Stimulated activated CD8-positive, alpha-beta memory T cell treated with anti-CD3 and anti-CD28 coated beads, Interleukin-7, amount 100 ng/mL, for 24 hours (primary cell): ENCODE measurements around the gene OCLN.
A peak's percentile ranks its signal among the peaks of the same experiment; 100 is the strongest.
"Not testable (repeated sequence)": the region's sequence is repeated elsewhere in the genome, so short reads cannot be mapped to it uniquely, and the experiment has no call there.

Source experiments
- DNase-seq: peaks from one replicate; pipeline ENCODE4 v3.0.0-alpha.2; 2020; ENCODE audit warnings: low read depth

The OCLN gene

DNA sequence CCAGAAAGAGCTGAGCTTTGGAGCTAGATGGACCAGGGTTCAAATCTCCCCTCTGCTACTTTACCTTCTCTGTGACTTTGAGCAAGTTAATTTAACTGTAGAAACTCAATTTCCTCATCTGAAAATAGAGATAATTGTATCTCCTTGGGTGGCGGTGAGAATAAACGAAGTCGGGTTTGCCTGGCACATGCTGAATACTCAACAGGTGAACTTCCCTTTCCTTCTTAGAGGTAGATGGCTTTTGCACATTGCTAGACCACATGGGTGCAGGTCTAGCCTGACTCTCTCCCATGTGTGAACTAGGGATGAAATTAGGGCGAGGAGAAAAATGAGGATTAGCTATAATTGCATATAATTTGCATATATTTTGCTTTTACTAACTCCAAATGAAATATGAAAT is 36.0 kb downstream of the OCLN start:
- DNase-seq = no peak

DNA sequence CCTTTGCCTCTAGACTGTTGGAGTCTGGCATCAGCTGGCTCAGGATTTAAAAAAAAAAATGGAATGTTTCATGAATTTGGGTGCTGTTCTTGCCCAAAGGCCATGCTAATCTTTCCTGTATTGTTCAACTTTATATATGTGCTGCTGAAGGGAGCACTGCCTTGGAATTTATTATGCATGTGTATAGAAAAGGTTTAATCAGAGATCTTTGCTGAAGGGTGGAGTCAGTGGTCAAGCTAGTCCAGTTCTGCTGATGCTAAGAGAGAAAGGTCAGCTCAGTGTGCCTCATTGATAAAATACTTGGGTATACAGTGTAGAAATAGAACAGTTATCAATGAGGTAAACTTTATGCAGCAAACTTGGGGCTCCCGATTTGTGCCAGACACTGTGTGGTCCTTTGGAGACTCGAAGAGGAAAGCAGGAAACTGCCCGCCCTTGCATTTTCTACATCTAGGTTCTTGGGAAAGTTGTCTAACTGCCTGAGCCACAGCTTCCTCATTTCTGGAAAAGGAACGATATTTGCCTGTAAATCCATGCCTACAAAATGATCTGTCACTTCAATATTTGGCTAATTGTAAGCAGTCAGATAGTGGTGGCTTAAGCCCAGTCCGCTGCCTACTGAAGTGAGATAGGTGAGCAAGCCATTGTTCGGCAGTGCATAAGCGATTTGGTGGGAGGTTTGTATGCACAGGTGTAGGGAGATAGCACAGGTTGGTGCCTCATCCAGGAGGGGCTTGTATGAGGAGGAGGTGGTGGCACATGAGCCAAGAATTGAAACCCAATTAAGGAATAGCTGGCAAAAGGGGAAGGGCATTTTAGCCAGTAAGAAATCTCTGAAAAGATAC is 38.2 kb downstream of the OCLN start:
- no peak for DNase-seq

DNA sequence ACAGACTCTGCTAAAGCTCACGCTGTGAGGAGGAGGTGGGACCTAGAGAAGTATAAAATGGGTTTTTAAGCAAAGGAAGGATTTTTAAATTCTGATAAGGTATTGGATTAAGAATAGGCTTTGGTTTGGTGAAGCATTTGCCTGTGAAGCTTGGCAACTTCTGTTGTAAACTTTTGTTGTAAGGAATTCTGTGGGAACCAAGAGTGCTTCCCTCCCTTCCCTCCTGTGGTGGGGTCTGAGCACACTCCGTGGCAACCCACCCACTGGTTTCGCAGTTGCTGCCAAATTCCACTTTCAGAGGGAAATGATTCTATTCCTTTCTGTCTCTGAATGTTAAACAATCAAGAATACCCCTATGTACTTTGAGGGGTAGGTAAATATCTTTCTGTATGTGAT is 38.8 kb downstream of the OCLN start:
- no peak for DNase-seq

DNA sequence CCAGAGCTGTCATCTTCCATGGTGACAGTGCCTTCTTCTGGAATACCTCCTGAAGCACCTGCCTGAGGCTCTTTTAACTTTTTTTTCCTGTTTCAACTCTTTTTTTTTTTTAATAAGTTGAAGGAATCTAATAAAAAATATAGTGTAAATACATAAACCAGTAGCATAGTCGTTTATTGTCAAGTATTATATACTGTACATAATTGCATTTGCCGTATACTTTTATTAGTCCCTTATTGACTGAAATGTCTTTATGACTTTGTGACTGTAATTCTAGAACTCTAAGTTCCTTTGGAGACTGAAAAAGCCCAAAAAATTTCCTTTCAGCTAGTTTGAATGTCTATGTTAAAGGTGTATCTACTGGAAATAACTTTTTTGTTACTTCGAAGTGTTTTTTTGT is 45.3 kb downstream of the OCLN start:
- not testable (repeated sequence) for DNase-seq

DNA sequence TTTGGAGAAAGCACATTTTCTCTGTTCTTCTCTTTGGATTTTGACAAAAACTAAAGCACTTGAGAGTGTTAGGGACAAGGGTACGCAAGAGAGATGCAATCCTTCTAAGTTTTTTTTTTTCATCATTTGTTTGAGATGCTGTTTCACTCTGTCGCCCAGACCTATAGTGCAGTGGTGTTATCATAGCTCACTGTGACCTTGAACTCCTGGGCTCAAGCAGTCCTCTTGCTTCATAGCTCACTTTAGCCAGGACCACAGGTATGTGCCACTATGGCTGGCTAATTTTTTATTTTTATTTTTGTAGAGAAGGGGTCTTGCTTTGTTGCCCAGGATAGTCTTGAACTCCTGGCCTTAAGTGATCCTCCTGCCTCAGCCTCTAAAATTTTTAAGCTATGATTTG is 46.1 kb downstream of the OCLN start:
- not testable (repeated sequence) for DNase-seq

DNA sequence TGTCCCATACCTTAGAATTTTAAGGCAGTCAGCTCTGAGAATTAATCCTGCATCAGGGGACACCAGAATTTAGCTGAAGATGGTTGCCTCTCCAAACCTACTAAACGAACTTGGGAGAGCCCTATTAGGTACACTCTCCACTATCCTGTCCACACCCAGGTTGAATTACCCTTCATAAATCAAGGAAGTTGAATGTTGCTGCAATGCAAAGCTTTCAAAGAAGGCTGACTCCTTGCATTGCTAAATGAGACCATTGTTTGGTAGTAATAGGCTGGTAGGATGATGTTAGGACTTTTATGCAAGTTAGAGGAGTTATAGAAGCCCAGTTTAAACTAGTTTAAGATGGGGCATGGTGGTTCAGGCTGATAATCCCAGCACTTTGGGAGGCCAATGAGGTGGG is 48.8 kb downstream of the OCLN start:
- DNase-seq = not testable (repeated sequence)

DNA sequence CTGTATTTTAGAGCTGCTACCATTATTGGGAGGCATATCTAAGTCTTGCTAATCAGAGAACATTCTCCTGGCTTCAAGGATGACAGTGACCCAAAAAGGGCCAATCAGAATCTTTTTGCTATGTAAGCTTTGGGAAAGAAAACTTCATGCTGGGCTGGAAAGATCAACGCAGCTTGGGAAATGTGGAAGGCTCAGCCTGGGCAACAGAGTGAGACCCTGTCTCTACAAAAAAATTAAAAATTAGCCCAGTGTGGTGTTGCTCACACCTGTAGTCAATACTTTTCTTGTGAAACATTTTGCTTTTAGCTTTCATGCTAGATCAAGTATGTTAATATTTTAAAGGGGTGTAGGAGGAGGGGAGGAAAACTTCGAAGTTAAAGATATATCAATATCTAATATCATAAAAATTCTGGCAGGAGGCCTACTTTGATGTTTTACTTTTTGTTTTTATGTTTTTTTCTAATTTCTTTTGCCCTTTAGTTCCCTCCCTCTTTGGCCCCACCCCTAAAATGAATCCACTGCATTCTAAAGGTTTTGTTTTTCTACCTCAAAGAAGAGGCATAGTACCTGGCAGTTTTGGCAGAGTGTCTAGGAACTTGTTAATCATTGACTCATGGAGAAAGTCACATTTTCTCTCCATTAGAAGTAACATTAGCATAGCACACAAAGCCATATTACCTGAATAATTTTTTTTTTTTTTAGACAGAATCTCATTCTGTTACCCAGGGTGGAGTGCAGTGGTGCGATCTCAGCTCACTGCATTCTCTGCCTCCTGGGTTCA is 50.4 kb downstream of the OCLN start:
- not testable (repeated sequence) for DNase-seq

DNA sequence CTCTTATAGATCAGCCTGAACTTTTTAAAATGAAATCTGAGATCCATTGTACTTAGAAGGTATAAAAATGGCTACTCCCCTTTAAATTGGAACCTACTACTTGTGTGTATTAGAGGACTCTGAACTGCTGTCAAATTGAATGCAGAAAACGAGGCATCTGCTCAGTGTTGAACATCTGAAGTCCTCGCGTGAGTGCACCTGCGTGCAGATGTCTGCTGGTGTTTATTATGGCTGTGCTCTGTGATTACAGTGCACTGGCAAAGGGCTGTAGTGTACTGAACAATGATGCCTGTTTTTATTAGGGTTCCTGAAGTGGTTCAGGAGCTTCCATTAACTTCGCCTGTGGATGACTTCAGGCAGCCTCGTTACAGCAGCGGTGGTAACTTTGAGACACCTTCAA is 52.0 kb downstream of the OCLN start:
- not testable (repeated sequence) for DNase-seq

DNA sequence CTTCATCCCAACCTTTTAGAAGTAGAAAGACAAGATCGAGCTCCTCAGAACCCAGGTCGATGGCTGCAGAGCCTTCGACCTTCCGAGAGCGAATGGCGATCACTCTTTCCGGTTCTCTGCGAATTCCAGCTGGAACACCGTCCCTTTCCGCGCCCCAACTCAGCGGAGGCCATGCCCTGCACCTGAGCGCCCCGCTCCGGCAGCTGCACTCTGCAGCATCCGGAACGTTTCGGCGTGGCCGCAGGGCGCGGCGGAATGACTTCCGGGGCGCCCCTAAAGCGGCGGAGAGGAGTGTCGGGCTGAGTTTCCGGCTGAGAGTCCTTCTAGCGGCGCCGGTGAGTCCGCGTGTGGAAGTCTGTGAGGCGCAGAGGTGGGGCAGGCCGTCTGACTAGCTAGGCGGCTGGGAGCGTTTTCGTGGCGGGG is 67.3 kb downstream of the OCLN start, which contains the start of gene GTF2H2C:
Gene GTF2H2C, plus strand, starts transcription at position 284 of the 423 bp plus-strand sequence. CDS start 4,942 bp downstream, outside the sequence.
- DNase-seq = peak; percentile 37

DNA sequence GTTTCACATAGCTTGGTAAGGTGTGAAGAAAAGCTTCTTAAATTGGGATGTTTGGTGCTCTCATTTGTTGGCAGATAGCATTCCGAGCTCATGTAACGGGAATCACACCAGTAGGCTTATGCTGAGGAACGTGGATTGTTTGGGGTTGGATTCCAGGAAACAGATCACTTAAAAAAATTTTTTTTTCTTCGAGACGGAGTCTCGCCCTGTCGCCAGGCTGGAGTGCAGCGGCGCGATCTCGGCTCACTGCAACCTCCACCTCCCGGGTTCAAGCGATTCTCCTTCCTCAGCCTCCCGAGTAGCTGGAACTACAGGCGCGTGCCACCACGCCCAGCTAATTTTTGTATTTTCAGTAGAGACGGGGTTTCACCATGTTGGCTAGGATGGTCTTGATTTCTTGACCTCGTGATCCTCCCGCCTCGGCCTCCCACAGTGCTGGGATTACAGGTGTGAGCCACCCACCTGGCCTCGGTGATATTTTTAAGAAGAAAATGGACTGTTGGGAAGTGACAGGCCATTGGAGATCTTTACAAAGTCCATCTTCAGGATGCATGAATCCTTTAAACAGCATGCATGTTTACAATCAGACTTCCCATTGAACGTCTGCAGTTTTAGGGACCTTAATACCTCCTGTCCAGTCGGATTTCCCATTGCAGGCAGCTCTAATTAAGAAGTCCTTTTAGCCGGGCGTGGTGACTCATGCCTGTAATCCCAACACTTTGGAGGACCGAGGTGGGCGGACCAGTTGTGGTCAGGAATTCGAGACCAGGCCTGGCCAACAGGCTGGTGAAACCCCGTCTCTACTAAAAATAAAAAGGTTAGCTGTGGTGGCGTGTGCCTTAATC is 68.2 kb downstream of the OCLN start:
- not testable (repeated sequence) for DNase-seq

DNA sequence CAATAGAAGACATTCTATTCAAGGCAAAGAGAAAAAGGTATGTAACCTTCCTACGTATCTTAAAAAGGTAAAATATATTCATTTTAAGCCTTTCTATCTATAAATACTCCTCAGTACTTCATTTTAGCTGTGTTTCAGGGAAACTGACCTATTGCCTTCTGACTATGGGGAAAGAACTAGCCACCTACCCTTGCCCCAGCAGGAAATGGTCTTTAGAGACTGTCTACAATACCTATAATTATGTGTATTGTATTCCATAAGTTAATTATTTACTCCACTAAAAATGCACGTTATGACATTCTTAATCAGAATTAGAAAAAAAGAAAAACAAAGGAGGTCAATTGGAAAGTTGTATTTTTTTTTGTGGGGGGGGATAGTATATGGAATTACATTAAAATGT is 73.6 kb downstream of the OCLN start:
- not testable (repeated sequence) for DNase-seq

DNA sequence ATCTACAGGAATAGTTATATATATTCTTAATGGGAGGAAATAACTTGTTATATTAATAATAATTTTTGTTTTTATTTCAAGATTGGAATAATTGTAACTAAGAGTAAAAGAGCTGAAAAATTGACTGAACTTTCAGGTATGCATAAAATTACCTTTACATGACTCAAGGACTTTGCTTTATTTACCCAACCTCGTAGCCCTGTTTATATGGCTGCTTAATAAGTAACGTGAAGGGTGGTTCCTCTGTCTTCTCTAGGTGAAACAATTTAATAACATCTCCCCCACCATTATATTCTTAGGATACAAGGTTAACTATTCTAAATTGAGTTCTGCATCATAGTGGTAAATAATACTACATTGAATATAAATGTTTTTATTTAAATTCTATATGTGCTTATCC is 75.5 kb downstream of the OCLN start:
- not testable (repeated sequence) for DNase-seq

DNA sequence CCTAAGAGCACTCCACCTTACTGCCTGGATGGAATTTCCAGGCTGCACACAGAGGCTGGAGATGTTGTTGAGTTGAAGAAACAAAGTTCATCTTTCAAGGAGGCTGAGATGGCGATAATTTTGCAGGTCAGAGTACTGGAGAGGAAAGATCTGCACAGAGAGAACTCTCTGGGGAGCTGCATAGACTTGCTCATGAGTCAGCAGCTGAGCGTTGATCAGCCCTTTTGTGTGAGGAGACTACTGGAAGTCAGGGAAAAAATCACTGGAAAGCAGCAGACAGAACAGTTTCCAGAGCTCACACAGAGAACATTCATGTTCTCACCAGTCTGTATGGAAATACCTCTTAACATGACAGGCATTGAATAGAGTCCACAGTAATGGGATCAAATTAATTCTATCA is 90.8 kb downstream of the OCLN start:
- not testable (repeated sequence) for DNase-seq

DNA sequence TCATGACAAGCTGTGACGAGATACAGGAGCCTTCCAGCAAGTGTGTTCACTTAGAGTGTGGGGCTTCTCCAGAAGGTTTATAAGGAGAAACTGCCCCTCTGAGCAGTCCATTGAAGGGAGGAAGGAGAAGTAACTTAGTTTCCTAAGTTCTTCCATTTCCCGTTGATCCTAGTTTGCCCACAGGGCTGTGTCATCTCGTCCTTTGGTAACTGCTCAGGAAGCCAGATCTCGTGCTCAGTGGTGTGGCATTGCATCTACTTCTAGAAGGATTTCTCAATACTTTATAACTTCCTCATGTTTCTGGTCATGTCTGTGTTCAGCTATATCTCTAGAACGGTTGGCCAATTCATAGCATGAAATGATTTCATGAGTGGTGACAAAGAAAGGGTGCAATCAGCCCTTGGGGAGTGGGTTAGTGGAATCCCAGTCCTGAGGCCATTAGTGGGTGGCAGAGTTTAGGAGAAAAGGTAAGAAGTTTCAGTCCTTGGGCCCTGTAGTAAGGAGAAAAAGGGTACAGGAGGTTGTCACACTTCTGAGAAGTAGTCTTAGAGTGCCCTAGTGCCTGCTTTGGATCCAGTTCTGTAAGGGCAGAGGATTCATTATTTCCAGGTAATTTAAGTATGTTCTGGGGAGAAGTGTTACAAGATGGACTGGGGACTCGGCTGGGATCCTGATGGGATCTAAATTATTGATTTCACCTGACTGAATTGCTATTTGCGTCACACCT is 103.7 kb downstream of the OCLN start:
- not testable (repeated sequence) for DNase-seq

DNA sequence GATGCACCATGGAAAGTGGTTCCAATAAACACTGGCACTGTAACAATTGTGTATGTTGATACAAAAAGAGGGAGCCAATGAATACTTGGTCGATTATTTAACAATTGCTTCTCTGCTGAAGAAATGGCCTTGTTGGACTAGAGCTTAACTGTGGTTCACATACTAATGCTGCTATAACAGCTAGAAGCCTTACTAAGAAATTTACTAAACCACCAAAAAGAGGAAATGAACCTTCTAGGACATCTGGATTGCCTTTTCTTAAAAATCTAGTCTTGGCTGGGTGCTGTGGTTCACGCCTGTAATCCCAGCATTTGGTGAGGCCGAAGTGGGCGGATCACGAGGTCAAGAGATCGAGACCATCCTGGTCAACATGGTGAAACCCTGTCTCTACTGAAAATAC is 109.4 kb downstream of the OCLN start:
- DNase-seq = not testable (repeated sequence)

DNA sequence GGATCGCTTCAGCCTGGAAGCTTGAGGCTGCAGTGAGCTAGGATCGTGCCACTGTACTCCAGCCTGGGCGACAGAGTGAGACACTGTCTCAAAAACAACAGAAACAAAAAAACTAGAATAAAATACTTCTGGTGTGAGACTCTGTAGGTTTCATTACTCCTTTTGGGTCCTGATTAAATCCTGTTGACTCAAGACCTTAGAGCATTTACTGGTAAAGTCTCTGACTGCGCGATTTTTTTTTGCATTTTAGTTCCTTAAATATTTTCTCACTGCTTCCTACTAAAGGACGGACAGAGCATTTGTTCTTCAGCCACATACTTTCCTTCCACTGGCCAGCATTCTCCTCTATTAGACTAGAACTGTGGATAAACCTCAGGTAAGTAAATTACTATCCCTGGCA is 114.2 kb downstream of the OCLN start:
- not testable (repeated sequence) for DNase-seq
